Activated gamma-delta T cell treated with anti-CD3 and anti-CD28 coated beads, Interleukin-2, amount 50 U/mL, for 16 hours (primary cell): ENCODE measurements around the gene TOM1.

ENCODE experiments used
- DNase-seq: peaks from one replicate; pipeline ENCODE4 v3.0.0-alpha.2; 2020; ENCODE audit warnings: low read depth

TOM1 gene

GRCh38 chr22:35299673-35300499, at the start of gene TOM1:
Gene TOM1, plus strand, starts transcription at chr22:35299894. Its CDS starts 35 bp downstream, at chr22:35299929.
- peak; percentile 96 for DNase-seq

GRCh38 chr22:35250156-35250555, 49.5 kb upstream of the TOM1 start:
- DNase-seq: no peak

GRCh38 chr22:35253946-35254345, 45.7 kb upstream of the TOM1 start:
- no peak for DNase-seq

GRCh38 chr22:35257002-35257320, 42.7 kb upstream of the TOM1 start:
- DNase-seq: no peak

GRCh38 chr22:35257321-35258190, 42.1 kb upstream of the TOM1 start, which contains the start of gene HMGXB4:
Gene HMGXB4, plus strand, starts transcription at chr22:35257493. Its CDS starts 4,898 bp downstream, at chr22:35262391.
- peak; percentile 84 for DNase-seq

GRCh38 chr22:35258191-35258988, 41.3 kb upstream of the TOM1 start:
- no peak for DNase-seq

GRCh38 chr22:35264986-35265385, 34.7 kb upstream of the TOM1 start:
- no peak for DNase-seq

GRCh38 chr22:35266277-35266676, 33.4 kb upstream of the TOM1 start:
- no peak for DNase-seq

- no peak for DNase-seq
These were observed 30.1 kb upstream of the TOM1 start for GRCh38 chr22:35269630-35270029.

GRCh38 chr22:35274154-35274871, 25.4 kb upstream of the TOM1 start:
- no peak for DNase-seq

GRCh38 chr22:35275580-35275979, 24.1 kb upstream of the TOM1 start:
- no peak for DNase-seq

- no peak for DNase-seq
These were observed 23.7 kb upstream of the TOM1 start for GRCh38 chr22:35276019-35276418.

GRCh38 chr22:35288116-35288515, 11.6 kb upstream of the TOM1 start:
- no peak for DNase-seq

- no peak for DNase-seq
These were observed 6.9 kb upstream of the TOM1 start for GRCh38 chr22:35292786-35293185.

GRCh38 chr22:35296051-35296450, 3.6 kb upstream of the TOM1 start:
- no peak for DNase-seq

GRCh38 chr22:35299217-35299672, 449 bp upstream of the TOM1 start:
- no peak for DNase-seq

- DNase-seq: no peak
These were observed 1.7 kb downstream of the TOM1 start for GRCh38 chr22:35301372-35301874.

- no peak for DNase-seq
These were observed 3.4 kb downstream of the TOM1 start for GRCh38 chr22:35303029-35303624.

GRCh38 chr22:35305525-35306070, 5.9 kb downstream of the TOM1 start:
- DNase-seq: no peak

- no peak for DNase-seq
These were observed 6.8 kb downstream of the TOM1 start for GRCh38 chr22:35306350-35306967.
